ENCODE data around the gene ANO2. TPM values are rescaled to one million over a fixed set of nuclear protein-coding genes. Genes with fewer than 3 reads are reported as not detected.

Gene ANO2
- total RNA-seq, 4 donors from 2014 or later = 4.0 to 17.9 (median 5.1) TPM

DNA sequence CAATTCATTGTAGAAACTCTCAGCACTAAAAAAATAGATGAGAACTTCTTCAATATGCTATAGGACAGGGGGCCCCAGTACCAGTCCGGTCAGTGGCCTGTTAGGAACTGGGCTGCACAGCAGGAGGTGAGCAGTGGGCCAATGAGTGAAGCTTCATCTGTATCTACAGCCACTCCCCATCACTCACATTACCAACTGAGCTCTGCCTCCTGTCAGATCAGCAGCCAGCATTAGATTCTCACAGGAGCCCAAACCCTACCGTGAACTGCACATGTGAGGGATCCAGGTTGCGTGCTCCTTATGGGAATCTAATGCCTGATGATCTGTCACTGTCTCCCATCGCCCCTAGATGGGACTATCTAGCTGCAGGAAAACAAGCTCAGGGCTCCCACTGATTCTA lies 15.7 kb upstream of the ANO2 start:
- H3K36me3 ChIP-seq = peaks cover 0 to 32% (median 0%) of the 10 kb centered on the region in 4 donors
- no peaks in the 10 kb centered on the region for H3K4me1 ChIP-seq
- 83% methylated on average over 4 of the region's 4 CpGs for WGBS
- intact Hi-C loops (cut with DNase I) = no loop called here
- H3K27ac ChIP-seq (replicated peaks in 1 of 4) = no peak overlapping the region
- DNase-seq (ENCODE audit: extremely low spot score) = peak; percentile 57
- H3K4me3 ChIP-seq = no peak overlapping the region
- peaks cover 0 to 5% (median 0%) of the 10 kb centered on the region in 4 donors for H3K9me3 ChIP-seq
- peaks cover 0 to 4% (median 0%) of the 10 kb centered on the region in 4 donors for H3K27me3 ChIP-seq
- TF ChIP-seq POLR2A (IDR thresholded peaks at IDR 0.05; ENCODE audit: low read depth) = no peak

DNA sequence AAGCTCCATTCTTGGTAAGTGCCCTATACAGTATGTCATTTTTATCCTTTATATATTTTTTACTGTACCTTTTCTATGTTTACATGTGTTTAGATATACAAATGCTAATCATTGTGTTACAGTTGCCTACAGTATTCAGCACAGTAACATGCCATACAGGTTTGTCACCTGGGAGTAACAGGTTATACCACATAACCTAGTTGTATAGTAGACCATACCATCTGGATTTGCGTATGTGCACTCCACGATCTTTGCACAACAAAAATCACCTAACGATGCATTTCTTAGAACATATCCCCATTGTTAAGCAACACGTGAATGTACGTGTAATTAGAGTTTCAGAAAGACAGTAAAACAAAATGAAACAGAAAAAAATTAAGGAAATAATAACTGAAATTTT lies 11.9 kb upstream of the ANO2 start:
- Histone ChIP-seq H3K4me1 (no peaks in the 10 kb centered on the region), H3K9me3 (peaks cover 0 to 5% (median 0%) of the 10 kb centered on the region in 4 donors), H3K27me3 (peaks cover 0 to 5% (median 0%) of the 10 kb centered on the region in 4 donors), H3K4me3 (no peak overlapping the region), H3K27ac (replicated peaks in 1 of 4) (no peak overlapping the region), H3K36me3 (peaks cover 0 to 46% (median 0%) of the 10 kb centered on the region in 4 donors)
- intact Hi-C loops (cut with DNase I) = no loop called here
- TF ChIP-seq POLR2AphosphoS5 (IDR thresholded peaks at IDR 0.05) (no peak), POLR2A (IDR thresholded peaks at IDR 0.05; ENCODE audit: low read depth) (no peak), EP300 (IDR thresholded peaks at IDR 0.05) (no peak)
- TF ChIP-seq, protein P1, sequence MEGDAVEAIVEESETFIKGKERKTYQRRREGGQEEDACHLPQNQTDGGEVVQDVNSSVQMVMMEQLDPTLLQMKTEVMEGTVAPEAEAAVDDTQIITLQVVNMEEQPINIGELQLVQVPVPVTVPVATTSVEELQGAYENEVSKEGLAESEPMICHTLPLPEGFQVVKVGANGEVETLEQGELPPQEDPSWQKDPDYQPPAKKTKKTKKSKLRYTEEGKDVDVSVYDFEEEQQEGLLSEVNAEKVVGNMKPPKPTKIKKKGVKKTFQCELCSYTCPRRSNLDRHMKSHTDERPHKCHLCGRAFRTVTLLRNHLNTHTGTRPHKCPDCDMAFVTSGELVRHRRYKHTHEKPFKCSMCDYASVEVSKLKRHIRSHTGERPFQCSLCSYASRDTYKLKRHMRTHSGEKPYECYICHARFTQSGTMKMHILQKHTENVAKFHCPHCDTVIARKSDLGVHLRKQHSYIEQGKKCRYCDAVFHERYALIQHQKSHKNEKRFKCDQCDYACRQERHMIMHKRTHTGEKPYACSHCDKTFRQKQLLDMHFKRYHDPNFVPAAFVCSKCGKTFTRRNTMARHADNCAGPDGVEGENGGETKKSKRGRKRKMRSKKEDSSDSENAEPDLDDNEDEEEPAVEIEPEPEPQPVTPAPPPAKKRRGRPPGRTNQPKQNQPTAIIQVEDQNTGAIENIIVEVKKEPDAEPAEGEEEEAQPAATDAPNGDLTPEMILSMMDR (IDR thresholded peaks at IDR 0.05) = no peak
- WGBS = 95% methylated on average over 5 of the region's 5 CpGs
- DNase-seq (ENCODE audit: extremely low spot score) = no peak

DNA sequence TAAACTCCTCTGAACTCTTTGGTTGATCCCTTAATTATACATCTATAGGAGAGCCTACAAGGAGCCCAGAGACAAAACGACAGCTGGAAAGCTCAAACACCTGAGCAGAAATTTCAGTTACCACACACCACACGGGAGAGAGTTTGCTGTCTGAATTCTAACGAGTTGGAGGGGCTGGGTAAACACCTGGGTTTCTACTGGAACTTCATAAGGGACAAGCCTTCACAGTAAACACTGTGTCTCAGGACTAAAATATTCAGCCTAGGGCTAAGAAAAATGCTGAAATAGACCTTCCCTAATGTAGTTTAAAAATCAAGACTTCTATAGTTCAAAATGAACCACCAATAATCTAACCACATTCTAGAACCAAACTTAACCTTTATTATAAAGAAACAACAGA lies 9.6 kb upstream of the ANO2 start:
- 41% methylated on average over 3 of the region's 3 CpGs for WGBS
- Histone ChIP-seq H3K36me3 (peaks cover 0 to 69% (median 2%) of the 10 kb centered on the region in 4 donors), H3K27ac (replicated peaks in 1 of 4) (no peak overlapping the region), H3K4me3 (no peak overlapping the region), H3K9me3 (peaks cover 0 to 5% (median 0%) of the 10 kb centered on the region in 4 donors), H3K4me1 (no peaks in the 10 kb centered on the region), H3K27me3 (peaks cover 0 to 15% (median 0%) of the 10 kb centered on the region in 4 donors)
- intact Hi-C loops (cut with DNase I) = no loop called here
- DNase-seq (ENCODE audit: extremely low spot score) = no peak
- TF ChIP-seq EP300 (IDR thresholded peaks at IDR 0.05) (no peak), POLR2A (IDR thresholded peaks at IDR 0.05; ENCODE audit: low read depth) (no peak), POLR2AphosphoS5 (IDR thresholded peaks at IDR 0.05) (no peak)
- TF ChIP-seq, protein P1 (IDR thresholded peaks at IDR 0.05) = no peak

DNA sequence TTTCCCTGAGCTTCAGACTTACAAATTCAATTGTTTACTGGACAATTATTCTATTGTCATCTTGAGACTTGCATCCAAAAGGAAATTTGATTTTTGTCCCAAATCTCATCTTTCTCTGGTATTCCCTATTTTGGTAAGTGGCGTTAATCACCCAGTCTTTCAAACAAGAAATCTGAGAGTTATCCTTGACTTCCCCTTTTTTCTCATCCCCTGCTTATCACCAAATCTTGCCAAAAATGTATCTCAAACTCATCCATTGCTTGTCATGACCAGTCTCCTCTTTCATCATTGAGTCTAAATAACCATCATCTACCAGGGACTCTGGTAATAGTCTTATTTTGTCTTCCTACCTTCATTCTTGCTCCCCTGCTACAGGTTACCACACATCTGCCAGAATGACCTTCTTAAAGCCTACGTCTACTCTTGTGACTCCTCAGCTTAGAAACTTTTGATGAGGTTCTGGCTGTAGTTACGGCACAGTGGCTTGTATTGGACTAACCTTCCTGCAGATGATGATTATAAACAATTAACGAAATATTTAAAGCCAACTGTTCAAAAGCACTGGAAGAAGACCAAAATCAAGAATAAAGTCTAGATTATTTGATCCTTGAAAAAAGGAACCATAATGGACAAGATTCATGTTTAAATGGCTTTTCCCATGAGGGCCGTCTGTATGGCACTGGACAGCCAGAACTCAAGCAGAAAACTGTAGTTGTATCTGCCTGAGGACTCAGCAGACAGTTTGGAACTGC lies 9.0 kb upstream of the ANO2 start:
- TF ChIP-seq, protein P1 (IDR thresholded peaks at IDR 0.05) = no peak
- TF ChIP-seq POLR2AphosphoS5 (IDR thresholded peaks at IDR 0.05) (no peak), EP300 (IDR thresholded peaks at IDR 0.05) (no peak), POLR2A (IDR thresholded peaks at IDR 0.05; ENCODE audit: low read depth) (no peak)
- Histone ChIP-seq H3K9me3 (peaks cover 0 to 5% (median 0%) of the 10 kb centered on the region in 4 donors), H3K4me3 (no peak overlapping the region), H3K4me1 (no peaks in the 10 kb centered on the region), H3K27me3 (peaks cover 0 to 18% (median under 1%) of the 10 kb centered on the region in 4 donors), H3K27ac (replicated peaks in 1 of 4) (no peak overlapping the region), H3K36me3 (peaks cover 0 to 75% (median 3%) of the 10 kb centered on the region in 4 donors)
- DNase-seq (ENCODE audit: extremely low spot score) = no peak
- intact Hi-C loops (cut with DNase I) = no loop called here
- WGBS = 81% methylated on average over 5 of the region's 5 CpGs

DNA sequence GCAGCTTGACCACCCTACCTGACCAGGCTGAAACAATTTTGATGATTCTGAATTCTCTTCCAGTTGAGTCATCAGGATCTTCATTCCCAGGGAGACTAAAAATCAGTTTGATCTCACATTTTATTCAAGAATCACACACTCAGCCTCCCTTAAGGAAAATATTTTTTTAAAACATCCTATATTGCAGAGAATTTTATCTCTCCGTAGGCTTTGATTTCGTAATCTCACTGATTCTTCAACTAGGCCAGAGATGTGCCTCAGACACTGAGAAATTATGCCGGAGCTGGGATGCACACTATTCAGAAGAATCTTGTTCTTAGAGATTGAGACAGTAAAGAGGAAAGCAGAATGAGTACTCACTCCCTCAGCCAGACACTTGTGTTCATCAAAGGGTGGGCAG lies 7.0 kb upstream of the ANO2 start:
- WGBS = 91% methylated on average over 3 of the region's 3 CpGs
- Histone ChIP-seq H3K36me3 (peaks cover 0 to 90% (median 6%) of the 10 kb centered on the region in 4 donors), H3K27me3 (peaks cover 0 to 37% (median 7%) of the 10 kb centered on the region in 4 donors), H3K4me3 (no peak overlapping the region), H3K27ac (replicated peaks in 1 of 4) (no peak overlapping the region), H3K9me3 (peaks cover 0 to 2% (median 0%) of the 10 kb centered on the region in 4 donors), H3K4me1 (no peaks in the 10 kb centered on the region)
- TF ChIP-seq, protein P1 (IDR thresholded peaks at IDR 0.05) = no peak
- TF ChIP-seq POLR2A (IDR thresholded peaks at IDR 0.05; ENCODE audit: low read depth) (no peak), POLR2AphosphoS5 (IDR thresholded peaks at IDR 0.05) (no peak), EP300 (IDR thresholded peaks at IDR 0.05) (no peak)
- peak; percentile 84 for DNase-seq (ENCODE audit: extremely low spot score)
- intact Hi-C loops (cut with DNase I) = no loop called here
